Nephron progenitor cell (in vitro differentiated cells): ENCODE results near the gene NACAD.
A peak's percentile ranks its signal among the peaks of the same experiment; 100 is the strongest.

Experiments
- DNase-seq: peaks from one replicate; pipeline ENCODE4 v3.0.0; 2021
- H3K27ac Mint-ChIP-seq: 2 replicates; pipeline ENCODE4 v1.8.0; 2021; ENCODE audit warnings: mild to moderate bottlenecking, moderate library complexity, mixed read lengths
- H3K27me3 Mint-ChIP-seq: 2 replicates; pipeline ENCODE4 v1.8.0; 2021; ENCODE audit warnings: mild to moderate bottlenecking, low read depth, mixed read lengths; ENCODE audit not compliant: poor library complexity
- H3K36me3 Mint-ChIP-seq: 2 replicates; pipeline ENCODE4 v1.8.0; 2021; ENCODE audit warnings: low read depth, mixed read lengths
- H3K4me1 Mint-ChIP-seq: 2 replicates; pipeline ENCODE4 v1.8.0; 2021; ENCODE audit warnings: mixed read lengths
- H3K4me3 Mint-ChIP-seq: 2 replicates; pipeline ENCODE4 v1.8.0; 2021; ENCODE audit warnings: mild to moderate bottlenecking, moderate library complexity, mixed read lengths
- H3K9me3 Mint-ChIP-seq: 2 replicates; pipeline ENCODE4 v1.8.0; 2021; ENCODE audit warnings: mild to moderate bottlenecking, moderate library complexity, mixed read lengths
- CTCF ChIP-seq: fragments of 200-600 bp; sonication (generic); IDR thresholded peaks from 2 replicates; pipeline ENCODE4 v1.5.0; 2021; ENCODE audit warnings: antibody characterized with exemption

NACAD gene

GRCh38 chr7:45112648-45113047, 23.9 kb upstream of the NACAD start:
- H3K36me3 Mint-ChIP-seq: peaks cover 11% of the 10 kb centered on the region

GRCh38 chr7:45111298-45112223, 22.8 kb upstream of the NACAD start, which contains the start of gene TBRG4:
TSS of gene TBRG4 (minus strand) at chr7:45111697. CDS start at chr7:45109237, 2,460 bp downstream.
- Mint-ChIP-seq H3K4me1 (peaks cover 48% of the 10 kb centered on the region), H3K27me3 (peaks cover 36% of the 10 kb centered on the region), H3K4me3 (peak within 1 kb of the TSS; percentile 95), H3K36me3 (peaks cover 17% of the 10 kb centered on the region), H3K27ac (peak within 1 kb of the TSS; percentile 100), H3K9me3 (no peaks in the 10 kb centered on the region)
- DNase-seq: peak; percentile 93
- TF ChIP-seq CTCF: peak; percentile 15

More at GRCh38 chr7:45112648-45113047, 23.9 kb upstream of the NACAD start:
- no peak for DNase-seq
- peak overlapping the region; percentile 94 for H3K27ac Mint-ChIP-seq
- peak overlapping the region; percentile 95 for H3K4me3 Mint-ChIP-seq
- peaks cover 45% of the 10 kb centered on the region for H3K4me1 Mint-ChIP-seq
- H3K27me3 Mint-ChIP-seq: peaks cover 44% of the 10 kb centered on the region
- no peaks in the 10 kb centered on the region for H3K9me3 Mint-ChIP-seq
- no peak for TF ChIP-seq CTCF

- H3K27ac Mint-ChIP-seq: no peak overlapping the region
- no peak for TF ChIP-seq CTCF
- no peaks in the 10 kb centered on the region for H3K9me3 Mint-ChIP-seq
- no peak for DNase-seq
- H3K4me1 Mint-ChIP-seq: peaks cover 48% of the 10 kb centered on the region
- peaks cover 19% of the 10 kb centered on the region for H3K36me3 Mint-ChIP-seq
- H3K27me3 Mint-ChIP-seq: peaks cover 9% of the 10 kb centered on the region
- peak overlapping the region; percentile 47 for H3K4me3 Mint-ChIP-seq
Observed at GRCh38 chr7:45108863-45109262, 20.1 kb upstream of the NACAD start.

DNA sequence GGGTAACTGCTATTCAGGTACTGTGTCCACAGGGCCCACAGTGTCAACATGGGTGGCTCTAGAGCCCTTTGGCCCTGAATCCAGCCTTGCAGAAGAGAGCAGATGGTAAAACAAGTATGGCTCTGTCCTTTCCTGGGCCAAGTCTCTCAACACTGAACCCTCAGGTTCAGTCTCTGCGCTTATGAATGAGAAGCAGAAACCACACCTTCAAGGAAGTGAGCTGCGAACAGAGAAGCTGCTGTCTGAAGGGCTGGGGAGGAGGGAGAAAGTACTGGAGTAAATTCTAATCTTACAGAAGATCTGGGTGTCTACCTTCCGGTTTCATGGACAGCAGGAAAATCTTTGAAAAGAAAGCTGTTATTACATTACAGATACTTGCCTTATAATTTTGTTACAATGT, 18.6 kb upstream of the NACAD start:
- H3K4me1 Mint-ChIP-seq: peaks cover 40% of the 10 kb centered on the region
- no peak overlapping the region for H3K27ac Mint-ChIP-seq
- H3K4me3 Mint-ChIP-seq: no peak overlapping the region
- H3K36me3 Mint-ChIP-seq: peaks cover 25% of the 10 kb centered on the region
- TF ChIP-seq CTCF: no peak
- H3K27me3 Mint-ChIP-seq: no peaks in the 10 kb centered on the region
- H3K9me3 Mint-ChIP-seq: no peaks in the 10 kb centered on the region
- no peak for DNase-seq

GRCh38 chr7:45106820-45107219, 18.1 kb upstream of the NACAD start:
- Mint-ChIP-seq H3K4me3 (no peak overlapping the region), H3K4me1 (peaks cover 36% of the 10 kb centered on the region), H3K36me3 (peaks cover 25% of the 10 kb centered on the region), H3K9me3 (no peaks in the 10 kb centered on the region), H3K27ac (no peak overlapping the region), H3K27me3 (no peaks in the 10 kb centered on the region)
- DNase-seq: no peak
- no peak for TF ChIP-seq CTCF
